CD4-positive, alpha-beta T cell treated with Interleukin-15 for 1 hour (primary cell): ENCODE data around the gene MUSK.
"Not testable (repeated sequence)": the region's sequence is repeated elsewhere in the genome, so short reads cannot be mapped to it uniquely, and the experiment has no call there.

Experiments
- DNase-seq: peaks from one replicate; pipeline ENCODE4 v3.0.0-alpha.2; 2020

MUSK gene

GRCh38 chr9:110814159-110814558 is 145.6 kb downstream of the MUSK start:
- DNase-seq, result no peak

- no peak for DNase-seq
Measured at GRCh38 chr9:110815361-110815760, 146.8 kb downstream of the MUSK start.

GRCh38 chr9:110820381-110820780 is 151.8 kb downstream of the MUSK start:
- no peak for DNase-seq

GRCh38 chr9:110821064-110821463 is 152.5 kb downstream of the MUSK start:
- DNase-seq, result no peak

- DNase-seq, result not testable (repeated sequence)
Measured at GRCh38 chr9:110825129-110825528, 156.5 kb downstream of the MUSK start.

GRCh38 chr9:110825950-110826349 is 157.4 kb downstream of the MUSK start:
- no peak for DNase-seq

- not testable (repeated sequence) for DNase-seq
Measured at GRCh38 chr9:110826400-110826799, 157.8 kb downstream of the MUSK start.

GRCh38 chr9:110828264-110828663 is 159.7 kb downstream of the MUSK start:
- DNase-seq, result no peak

GRCh38 chr9:110830495-110830894 is 161.9 kb downstream of the MUSK start:
- no peak for DNase-seq

- DNase-seq, result no peak
Measured at GRCh38 chr9:110832926-110833325, 164.3 kb downstream of the MUSK start.

GRCh38 chr9:110835404-110835803 is 166.8 kb downstream of the MUSK start:
- DNase-seq, result no peak

- no peak for DNase-seq
Measured at GRCh38 chr9:110835859-110836271, 167.3 kb downstream of the MUSK start.

- DNase-seq, result no peak
Measured at GRCh38 chr9:110837401-110838005, 168.9 kb downstream of the MUSK start.

- DNase-seq, result no peak
Measured at GRCh38 chr9:110842169-110842568, 173.6 kb downstream of the MUSK start.

GRCh38 chr9:110842986-110843385 is 174.4 kb downstream of the MUSK start:
- DNase-seq, result no peak

GRCh38 chr9:110844121-110844520 is 175.5 kb downstream of the MUSK start:
- no peak for DNase-seq

GRCh38 chr9:110846215-110846614 is 177.6 kb downstream of the MUSK start:
- DNase-seq, result no peak

- no peak for DNase-seq
Measured at GRCh38 chr9:110847671-110848070, 179.1 kb downstream of the MUSK start.

- DNase-seq, result no peak
Measured at GRCh38 chr9:110850401-110851135, 182.0 kb downstream of the MUSK start.
